Measurements from ENCODE around the gene TNRC6B. TPM values are rescaled to one million over a fixed set of nuclear protein-coding genes. Genes with fewer than 3 reads are reported as not detected.

Gene TNRC6B
- polyA plus RNA-seq, 3 donors from 2014 or later: 12.9 to 90.1 (median 29.7) TPM

DNA sequence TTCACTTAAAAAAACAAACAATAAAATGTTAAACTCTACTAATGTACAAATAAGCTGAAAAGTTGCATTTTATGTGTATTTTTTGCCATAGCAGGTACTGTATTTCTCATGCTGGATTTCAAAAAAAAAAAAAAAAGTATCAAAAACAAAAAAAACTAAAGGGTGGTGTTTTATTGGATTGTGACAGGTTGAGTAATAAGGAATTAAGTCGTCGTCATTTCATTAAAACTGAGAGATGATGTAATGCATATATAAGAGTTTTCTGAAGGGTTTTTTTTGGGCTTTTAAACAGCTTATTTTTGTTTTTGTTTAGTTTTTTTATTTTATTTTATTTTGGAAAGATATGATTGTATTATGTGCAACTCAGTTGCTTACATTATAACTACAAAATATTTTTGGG lies 157.6 kb downstream of the TNRC6B start:
- Mint-ChIP-seq H3K36me3 (peaks cover 7 to 15% (median 11%) of the 10 kb centered on the region in 3 donors), H3K4me3 (peak overlapping the region in 2 of 5 donors; percentile 19 to 76), H3K27me3 (ENCODE audit: low read depth in 3 of 3) (peaks cover 7 to 19% (median 8%) of the 10 kb centered on the region in 3 donors), H3K27ac (peak overlapping the region in 2 of 6 donors; percentile 35 to 66), H3K9me3 (no peaks in the 10 kb centered on the region), H3K4me1 (peaks cover 31 to 55% of the 10 kb centered on the region in 2 donors)
- no peak for DNase-seq

DNA sequence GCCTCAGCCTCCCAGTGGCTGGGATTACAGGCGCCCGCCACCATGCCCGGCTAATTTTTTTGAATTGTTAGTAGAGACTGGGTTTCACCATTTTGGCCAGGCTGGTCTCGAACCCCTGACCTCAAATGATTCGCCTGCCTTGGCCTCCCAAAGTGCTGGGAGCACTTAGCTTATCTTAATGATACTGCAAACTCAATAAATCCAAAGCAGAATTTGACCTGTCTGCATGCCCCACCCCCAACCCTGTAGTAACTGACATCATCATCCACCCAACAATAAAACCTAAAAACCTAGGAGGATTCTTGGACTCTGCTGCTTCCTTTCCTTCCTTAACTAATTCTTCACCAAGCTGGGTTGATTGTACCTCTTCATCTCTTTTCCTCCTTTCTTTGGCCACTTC lies 162.3 kb downstream of the TNRC6B start:
- H3K36me3 Mint-ChIP-seq: peaks cover 0 to 4% (median 0%) of the 10 kb centered on the region in 3 donors
- peaks cover 18 to 26% of the 10 kb centered on the region in 2 donors for H3K4me1 Mint-ChIP-seq
- H3K27ac Mint-ChIP-seq: peak overlapping the region in 3 of 6 donors; percentile 51 to 64 (median 61)
- peaks cover 13 to 16% (median 15%) of the 10 kb centered on the region in 3 donors for H3K27me3 Mint-ChIP-seq (ENCODE audit: low read depth in 3 of 3)
- H3K4me3 Mint-ChIP-seq: no peak overlapping the region
- no peaks in the 10 kb centered on the region for H3K9me3 Mint-ChIP-seq
- DNase-seq: no peak

- Mint-ChIP-seq H3K27me3 (ENCODE audit: low read depth in 3 of 3) (peaks cover 13 to 15% (median 14%) of the 10 kb centered on the region in 3 donors), H3K9me3 (no peaks in the 10 kb centered on the region), H3K4me3 (no peak overlapping the region), H3K27ac (peak overlapping the region in 1 of 6 donors; percentile 29), H3K4me1 (peaks cover 17 to 25% of the 10 kb centered on the region in 2 donors), H3K36me3 (peaks cover 0 to 4% (median 0%) of the 10 kb centered on the region in 3 donors)
- DNase-seq: no peak
These were observed 163.9 kb downstream of the TNRC6B start for GRCh38 chr22:40341604-40342003.

DNA sequence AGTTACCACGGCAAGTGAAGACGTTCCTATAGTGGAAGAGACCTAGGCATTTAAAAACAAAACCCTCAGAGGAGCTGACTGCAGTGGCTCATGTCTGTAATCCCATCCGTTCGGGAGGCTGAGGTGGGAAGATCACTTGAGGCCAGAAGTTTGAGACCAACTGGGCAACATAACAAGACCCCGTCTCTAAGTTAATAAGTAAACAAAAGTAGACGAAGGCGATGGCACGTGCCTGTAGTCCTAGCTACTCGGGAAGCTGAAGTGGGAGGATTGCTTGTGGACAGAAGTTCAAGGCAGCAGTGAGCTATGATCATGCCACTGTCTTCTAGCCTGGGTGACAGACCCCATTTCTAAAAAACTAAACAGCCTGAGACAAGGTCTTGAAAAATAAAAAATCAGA lies 164.8 kb downstream of the TNRC6B start:
- peak overlapping the region in 3 of 5 donors; percentile 1 to 19 (median 1) for H3K4me3 Mint-ChIP-seq

GRCh38 chr22:40345271-40345670 lies 167.5 kb downstream of the TNRC6B start:
- Mint-ChIP-seq H3K27me3 (ENCODE audit: low read depth in 3 of 3) (peaks cover 8 to 11% (median 9%) of the 10 kb centered on the region in 3 donors), H3K9me3 (no peaks in the 10 kb centered on the region), H3K4me3 (peak overlapping the region; percentile 96 to 99 (median 99)), H3K36me3 (peaks cover 4 to 5% (median 4%) of the 10 kb centered on the region in 3 donors), H3K4me1 (peaks cover 28 to 41% of the 10 kb centered on the region in 2 donors), H3K27ac (peak overlapping the region in 5 of 6 donors; percentile 72 to 96 (median 83))
- DNase-seq: peak in 1 of 3 donors; percentile 13

More for the DNA sequence above, 164.8 kb downstream of the TNRC6B start:
- Mint-ChIP-seq H3K27me3 (ENCODE audit: low read depth in 3 of 3) (peaks cover 12 to 15% (median 12%) of the 10 kb centered on the region in 3 donors), H3K36me3 (peaks cover 0 to 4% (median 0%) of the 10 kb centered on the region in 3 donors), H3K9me3 (no peaks in the 10 kb centered on the region), H3K4me1 (peaks cover 23 to 31% of the 10 kb centered on the region in 2 donors), H3K27ac (peak overlapping the region in 1 of 6 donors; percentile 63)
- DNase-seq: no peak

DNA sequence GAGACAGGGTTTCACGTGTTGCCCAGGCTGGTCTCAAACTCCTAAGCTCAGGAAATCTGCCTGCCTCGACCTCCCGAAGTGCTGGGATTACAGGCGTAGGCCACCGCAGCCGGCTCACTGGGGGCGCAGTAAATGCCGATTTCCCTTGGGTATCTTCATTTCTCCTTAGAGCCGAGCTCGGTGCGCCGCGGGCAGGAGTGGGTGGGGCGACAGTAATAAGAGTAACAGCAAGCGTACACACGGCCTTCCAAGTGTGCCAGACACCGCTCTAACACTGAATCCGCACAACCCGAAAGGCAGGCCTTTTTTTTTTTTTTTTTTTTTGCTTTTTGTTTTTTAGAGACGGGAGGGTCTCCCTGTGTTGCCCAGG lies 168.1 kb downstream of the TNRC6B start:
- no peaks in the 10 kb centered on the region for H3K9me3 Mint-ChIP-seq
- DNase-seq: no peak
- H3K27me3 Mint-ChIP-seq (ENCODE audit: low read depth in 3 of 3): peaks cover 7 to 9% (median 8%) of the 10 kb centered on the region in 3 donors
- H3K36me3 Mint-ChIP-seq: peaks cover 4 to 5% (median 4%) of the 10 kb centered on the region in 3 donors
- peak overlapping the region; percentile 96 to 99 (median 99) for H3K4me3 Mint-ChIP-seq
- H3K27ac Mint-ChIP-seq: peak overlapping the region; percentile 91 to 99 (median 96)
- H3K4me1 Mint-ChIP-seq: peaks cover 28 to 41% of the 10 kb centered on the region in 2 donors

- Mint-ChIP-seq H3K4me3 (peak within 1 kb of the TSS; percentile 96 to 99 (median 99)), H3K4me1 (peaks cover 28 to 41% of the 10 kb centered on the region in 2 donors), H3K27me3 (ENCODE audit: low read depth in 3 of 3) (peaks cover 7 to 9% (median 8%) of the 10 kb centered on the region in 3 donors), H3K27ac (peak within 1 kb of the TSS; percentile 91 to 99 (median 96)), H3K36me3 (peaks cover 4 to 5% (median 4%) of the 10 kb centered on the region in 3 donors), H3K9me3 (no peaks in the 10 kb centered on the region)
- peak; percentile 77 to 80 (median 79) for DNase-seq
These were observed 168.7 kb downstream of the TNRC6B start, which contains the start of gene ADSL for GRCh38 chr22:40346185-40347118. TSS of gene ADSL (plus strand) at chr22:40346500. CDS start at chr22:40346559, 59 bp downstream.

DNA sequence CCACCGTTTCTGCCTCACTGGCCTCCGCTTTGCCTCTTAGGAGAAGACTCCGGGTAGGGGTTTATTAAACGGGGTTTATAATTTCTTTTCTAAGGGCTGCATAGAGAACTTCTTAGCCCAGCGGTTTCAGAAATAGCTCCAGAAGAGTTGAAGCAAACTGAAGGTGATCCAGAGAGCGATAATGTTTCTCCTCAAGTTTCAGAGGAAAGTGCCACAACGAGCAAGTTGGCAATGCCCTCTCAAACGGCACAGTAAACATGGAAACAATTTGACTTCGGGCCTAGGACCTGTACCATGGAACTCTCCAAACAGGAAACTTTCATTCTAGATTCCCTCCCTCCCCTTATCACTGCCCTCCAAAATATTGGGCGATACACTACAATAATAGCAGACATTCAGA lies 169.6 kb downstream of the TNRC6B start:
- H3K4me1 Mint-ChIP-seq: peaks cover 28 to 41% of the 10 kb centered on the region in 2 donors
- H3K27ac Mint-ChIP-seq: peak overlapping the region; percentile 91 to 99 (median 96)
- H3K36me3 Mint-ChIP-seq: peaks cover 4 to 5% (median 4%) of the 10 kb centered on the region in 3 donors
- H3K27me3 Mint-ChIP-seq (ENCODE audit: low read depth in 3 of 3): peaks cover 6 to 10% (median 7%) of the 10 kb centered on the region in 3 donors
- DNase-seq: no peak
- peak overlapping the region; percentile 96 to 99 (median 99) for H3K4me3 Mint-ChIP-seq
- H3K9me3 Mint-ChIP-seq: no peaks in the 10 kb centered on the region

DNA sequence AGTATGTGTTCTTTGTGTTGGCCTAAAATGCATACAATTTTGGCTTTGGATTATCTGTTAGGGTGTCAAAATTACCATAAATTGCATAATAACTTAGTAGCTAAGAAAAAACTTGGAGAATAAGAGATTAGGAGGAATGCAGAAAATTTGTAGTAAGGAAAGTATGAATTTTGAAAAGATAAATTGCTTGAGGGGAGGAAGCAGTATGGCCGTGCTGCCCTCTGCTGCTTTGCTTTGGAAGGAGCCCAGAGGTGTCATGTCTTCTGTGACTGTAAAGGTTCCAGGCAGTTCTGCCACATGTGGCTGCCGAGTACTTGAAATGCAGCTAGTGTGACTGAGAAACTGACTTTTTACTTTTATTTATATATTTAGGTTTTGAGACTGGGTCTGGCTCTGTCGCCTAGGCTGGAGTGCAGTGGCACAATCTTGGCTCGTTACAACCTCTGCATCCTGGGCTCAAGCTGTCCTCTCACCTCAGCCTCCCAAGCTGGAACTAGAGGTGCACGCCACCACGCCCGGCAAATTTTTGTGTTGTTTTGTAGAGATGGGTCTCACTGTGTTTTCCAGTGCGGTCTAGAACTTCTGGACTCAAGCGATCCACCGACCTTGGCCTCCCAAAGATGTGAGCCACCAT lies 170.4 kb downstream of the TNRC6B start:
- peak; percentile 31 to 56 (median 33) for DNase-seq
- Mint-ChIP-seq H3K27ac (peak overlapping the region in 5 of 6 donors; percentile 91 to 99 (median 96)), H3K9me3 (no peaks in the 10 kb centered on the region), H3K4me3 (peak overlapping the region; percentile 96 to 99 (median 99)), H3K4me1 (peaks cover 28 to 41% of the 10 kb centered on the region in 2 donors), H3K27me3 (ENCODE audit: low read depth in 3 of 3) (peaks cover 2 to 8% (median 4%) of the 10 kb centered on the region in 3 donors), H3K36me3 (peaks cover 4 to 11% (median 5%) of the 10 kb centered on the region in 3 donors)

DNA sequence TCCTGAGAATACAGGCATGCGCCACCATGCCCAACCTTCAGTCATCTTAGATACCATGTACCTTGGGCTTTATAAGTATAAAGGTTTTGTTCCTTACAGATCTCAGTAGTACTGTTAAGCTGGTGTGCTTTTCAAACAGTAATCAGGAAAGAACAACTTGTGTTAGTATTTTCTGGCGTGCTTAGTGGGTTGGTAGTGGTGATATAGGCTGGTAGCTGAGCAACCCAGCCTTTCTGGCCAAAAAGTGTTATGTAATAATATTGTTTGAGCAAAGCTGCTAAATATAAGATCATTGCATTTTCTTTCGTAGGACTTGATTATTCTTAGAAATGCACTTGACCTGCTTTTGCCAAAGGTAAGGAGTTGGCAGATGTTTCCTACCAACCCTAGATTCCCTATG lies 175.0 kb downstream of the TNRC6B start:
- no peaks in the 10 kb centered on the region for H3K9me3 Mint-ChIP-seq
- no peak for DNase-seq
- peaks cover 0 to 4% (median 0%) of the 10 kb centered on the region in 3 donors for H3K27me3 Mint-ChIP-seq (ENCODE audit: low read depth in 3 of 3)
- no peak overlapping the region for H3K4me3 Mint-ChIP-seq
- peaks cover 5 to 19% of the 10 kb centered on the region in 2 donors for H3K4me1 Mint-ChIP-seq
- peaks cover 12 to 28% (median 15%) of the 10 kb centered on the region in 3 donors for H3K36me3 Mint-ChIP-seq
- H3K27ac Mint-ChIP-seq: no peak overlapping the region

DNA sequence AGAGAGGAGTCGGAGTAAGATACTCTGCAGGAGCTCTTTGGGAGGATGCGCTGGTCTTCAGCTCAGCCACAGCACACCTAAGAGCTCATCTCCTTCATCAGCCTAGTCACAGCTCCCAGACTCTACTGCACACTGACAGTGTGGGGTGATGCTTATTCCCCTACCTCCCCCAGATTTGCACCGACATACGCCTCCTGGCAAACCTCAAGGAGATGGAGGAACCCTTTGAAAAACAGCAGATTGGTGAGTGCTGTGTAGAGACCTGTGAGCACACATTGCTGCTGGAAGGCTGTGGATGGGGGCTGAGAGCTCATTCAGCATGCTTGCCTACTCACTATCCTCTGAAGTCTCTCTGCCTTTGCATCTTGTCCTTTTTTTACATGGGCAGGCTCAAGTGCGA lies 183.4 kb downstream of the TNRC6B start:
- H3K9me3 Mint-ChIP-seq: no peaks in the 10 kb centered on the region
- DNase-seq: no peak
- peaks cover 0 to 4% (median 0%) of the 10 kb centered on the region in 3 donors for H3K27me3 Mint-ChIP-seq (ENCODE audit: low read depth in 3 of 3)
- H3K4me1 Mint-ChIP-seq: no peaks in the 10 kb centered on the region
- H3K4me3 Mint-ChIP-seq: no peak overlapping the region
- H3K36me3 Mint-ChIP-seq: peaks cover 37 to 84% (median 59%) of the 10 kb centered on the region in 3 donors
- H3K27ac Mint-ChIP-seq: no peak overlapping the region

DNA sequence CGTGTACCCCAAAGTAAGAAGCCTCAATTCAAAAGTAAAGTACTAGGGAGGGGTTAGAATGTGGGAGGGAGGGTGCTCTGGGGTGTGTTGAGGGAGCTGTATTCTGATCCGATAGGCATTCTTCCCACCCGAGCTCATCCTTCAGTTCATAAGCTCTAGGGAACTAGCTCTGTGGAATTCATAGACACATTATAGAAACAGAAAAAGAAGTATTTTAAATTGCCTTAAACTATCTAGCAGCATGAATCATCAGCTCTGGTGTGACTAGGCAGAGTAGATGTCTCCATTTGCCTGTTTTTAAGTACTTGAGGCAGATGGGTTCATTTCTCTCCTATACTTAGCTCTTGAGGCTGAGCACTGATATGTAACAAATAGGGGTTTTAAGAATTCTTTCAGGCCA lies 185.3 kb downstream of the TNRC6B start:
- Mint-ChIP-seq H3K27me3 (ENCODE audit: low read depth in 3 of 3) (peaks cover 0 to 1% (median 0%) of the 10 kb centered on the region in 3 donors), H3K4me1 (no peaks in the 10 kb centered on the region), H3K27ac (no peak overlapping the region), H3K4me3 (no peak overlapping the region), H3K36me3 (peaks cover 39 to 85% (median 63%) of the 10 kb centered on the region in 3 donors), H3K9me3 (no peaks in the 10 kb centered on the region)
- DNase-seq: no peak

DNA sequence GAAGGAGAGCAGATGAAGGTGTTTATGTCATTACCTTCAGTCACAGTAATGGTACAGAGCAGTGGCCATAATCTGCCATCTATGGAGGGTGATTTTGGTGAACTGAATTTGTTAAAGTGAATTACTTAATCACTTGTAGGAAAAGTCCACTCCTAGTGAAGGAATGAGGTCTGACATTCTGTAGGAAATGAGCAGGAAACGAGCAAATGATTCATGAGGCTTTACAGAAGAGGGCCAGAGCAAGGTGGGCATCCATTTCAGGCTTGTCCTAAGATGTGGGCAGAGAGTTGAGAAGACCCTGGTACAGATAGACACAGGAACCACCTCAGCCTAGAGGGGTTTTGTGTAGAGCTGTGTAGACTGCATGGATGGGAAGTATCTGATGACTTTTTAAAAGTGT lies 186.7 kb downstream of the TNRC6B start:
- DNase-seq: no peak
- Mint-ChIP-seq H3K36me3 (peaks cover 42 to 73% (median 54%) of the 10 kb centered on the region in 3 donors), H3K27me3 (ENCODE audit: low read depth in 3 of 3) (peaks cover 0 to 1% (median 0%) of the 10 kb centered on the region in 3 donors), H3K9me3 (no peaks in the 10 kb centered on the region), H3K4me3 (no peak overlapping the region), H3K4me1 (no peaks in the 10 kb centered on the region), H3K27ac (peak overlapping the region in 1 of 6 donors; percentile 14)
